HG02885 (cell line): ENCODE measurements around the gene NUDT3.
"Not testable (repeated sequence)": the region's sequence is repeated elsewhere in the genome, so short reads cannot be mapped to it uniquely, and the experiment has no call there.

Experiments used
- ATAC-seq: cut with Tn5 transposase; IDR thresholded peaks from one replicate; pipeline ENCODE4 v1.9.1; 2021; ENCODE audit warnings: mild to moderate bottlenecking; ENCODE audit not compliant: unreplicated experiment, poor library complexity

NUDT3 gene

GRCh38 chr6:34392497-34393190, at the start of gene NUDT3:
Gene NUDT3 (minus strand): TSS chr6:34392669. CDS start chr6:34392362, 307 bp downstream.
- peak; percentile 83 for ATAC-seq

GRCh38 chr6:34441526-34441925, 49.1 kb upstream of the NUDT3 start:
- no peak for ATAC-seq

GRCh38 chr6:34439442-34439841, 47.0 kb upstream of the NUDT3 start:
- no peak for ATAC-seq

- ATAC-seq: no peak
Measured at GRCh38 chr6:34438705-34439104, 46.2 kb upstream of the NUDT3 start.

- ATAC-seq: no peak
Measured at GRCh38 chr6:34437644-34437970, 45.1 kb upstream of the NUDT3 start.

- no peak for ATAC-seq
Measured at GRCh38 chr6:34436803-34437643, 44.6 kb upstream of the NUDT3 start.

GRCh38 chr6:34435916-34436315, 43.4 kb upstream of the NUDT3 start:
- ATAC-seq: no peak

GRCh38 chr6:34425498-34426410, 33.3 kb upstream of the NUDT3 start, which contains the start of gene RPS10:
Gene RPS10 (minus strand): TSS chr6:34426069. CDS start chr6:34425221, 848 bp downstream.
- peak; percentile 85 for ATAC-seq

- no peak for ATAC-seq
Measured at GRCh38 chr6:34425132-34425497, 32.6 kb upstream of the NUDT3 start.

GRCh38 chr6:34424200-34425131, 32.0 kb upstream of the NUDT3 start:
- ATAC-seq: no peak

- ATAC-seq: no peak
Measured at GRCh38 chr6:34423254-34423653, 30.8 kb upstream of the NUDT3 start.

GRCh38 chr6:34418367-34418766, 25.9 kb upstream of the NUDT3 start:
- no peak for ATAC-seq

- no peak for ATAC-seq
Measured at GRCh38 chr6:34416877-34417371, 24.5 kb upstream of the NUDT3 start.

GRCh38 chr6:34414999-34415858, 22.8 kb upstream of the NUDT3 start:
- no peak for ATAC-seq

- no peak for ATAC-seq
Measured at GRCh38 chr6:34412643-34413214, 20.3 kb upstream of the NUDT3 start.

- ATAC-seq: no peak
Measured at GRCh38 chr6:34412016-34412415, 19.5 kb upstream of the NUDT3 start.

- ATAC-seq: not testable (repeated sequence)
Measured at GRCh38 chr6:34407915-34408314, 15.4 kb upstream of the NUDT3 start.

- ATAC-seq: no peak
Measured at GRCh38 chr6:34396518-34396917, 4.0 kb upstream of the NUDT3 start.
